ENCODE measurements around the gene PRPF40A. TPM values are rescaled to one million over a fixed set of nuclear protein-coding genes. Genes with fewer than 3 reads are reported as not detected.
"Not testable (repeated sequence)": the region's sequence is repeated elsewhere in the genome, so short reads cannot be mapped to it uniquely, and the experiment has no call there.

Gene PRPF40A
- total and polyA plus RNA-seq, 8 donors: 8.7 to 44.7 (median 26.1) TPM

DNA sequence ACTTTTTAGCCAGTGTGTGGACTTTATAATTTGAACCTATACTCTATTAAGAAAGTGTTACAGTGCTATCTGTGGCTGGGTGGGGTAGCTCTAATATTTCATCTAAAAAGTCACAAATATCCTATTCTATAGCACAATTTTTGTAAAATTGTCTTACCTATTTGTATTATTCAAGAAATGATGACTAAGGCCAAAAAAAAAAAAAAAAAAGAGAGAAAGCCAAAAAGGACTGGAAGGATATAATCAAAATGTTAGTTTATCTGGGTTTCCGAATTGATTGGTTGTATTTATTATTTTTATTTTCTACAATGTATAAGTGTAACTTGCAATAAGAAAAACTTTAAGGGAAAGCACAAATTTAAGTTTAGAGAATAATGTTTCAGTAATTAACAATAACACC is 6.7 kb upstream of the PRPF40A start:
- TF ChIP-seq, protein P1, sequence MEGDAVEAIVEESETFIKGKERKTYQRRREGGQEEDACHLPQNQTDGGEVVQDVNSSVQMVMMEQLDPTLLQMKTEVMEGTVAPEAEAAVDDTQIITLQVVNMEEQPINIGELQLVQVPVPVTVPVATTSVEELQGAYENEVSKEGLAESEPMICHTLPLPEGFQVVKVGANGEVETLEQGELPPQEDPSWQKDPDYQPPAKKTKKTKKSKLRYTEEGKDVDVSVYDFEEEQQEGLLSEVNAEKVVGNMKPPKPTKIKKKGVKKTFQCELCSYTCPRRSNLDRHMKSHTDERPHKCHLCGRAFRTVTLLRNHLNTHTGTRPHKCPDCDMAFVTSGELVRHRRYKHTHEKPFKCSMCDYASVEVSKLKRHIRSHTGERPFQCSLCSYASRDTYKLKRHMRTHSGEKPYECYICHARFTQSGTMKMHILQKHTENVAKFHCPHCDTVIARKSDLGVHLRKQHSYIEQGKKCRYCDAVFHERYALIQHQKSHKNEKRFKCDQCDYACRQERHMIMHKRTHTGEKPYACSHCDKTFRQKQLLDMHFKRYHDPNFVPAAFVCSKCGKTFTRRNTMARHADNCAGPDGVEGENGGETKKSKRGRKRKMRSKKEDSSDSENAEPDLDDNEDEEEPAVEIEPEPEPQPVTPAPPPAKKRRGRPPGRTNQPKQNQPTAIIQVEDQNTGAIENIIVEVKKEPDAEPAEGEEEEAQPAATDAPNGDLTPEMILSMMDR (IDR thresholded peaks at IDR 0.05): no peak
- FAIRE-seq (peak; percentile 37), DNase-seq (no peak), ATAC-seq (no peak)
- peaks cover 0 to 11% (median 0%) of the 10 kb centered on the region in 3 donors for H3K36me3 ChIP-seq
- H3K4me1 ChIP-seq: peaks cover 0 to 7% (median 6%) of the 10 kb centered on the region in 3 donors
- no peak overlapping the region for H3K4me3 ChIP-seq
- intact Hi-C loops (cut with DNase I): no loop called here
- no peak overlapping the region for H3K27ac ChIP-seq
- no peaks in the 10 kb centered on the region for H3K9me3 ChIP-seq
- no peaks in the 10 kb centered on the region for H3K27me3 ChIP-seq
- 81 to 100% methylated on average over 1 of the region's 1 CpG for WGBS, 2 donors

DNA sequence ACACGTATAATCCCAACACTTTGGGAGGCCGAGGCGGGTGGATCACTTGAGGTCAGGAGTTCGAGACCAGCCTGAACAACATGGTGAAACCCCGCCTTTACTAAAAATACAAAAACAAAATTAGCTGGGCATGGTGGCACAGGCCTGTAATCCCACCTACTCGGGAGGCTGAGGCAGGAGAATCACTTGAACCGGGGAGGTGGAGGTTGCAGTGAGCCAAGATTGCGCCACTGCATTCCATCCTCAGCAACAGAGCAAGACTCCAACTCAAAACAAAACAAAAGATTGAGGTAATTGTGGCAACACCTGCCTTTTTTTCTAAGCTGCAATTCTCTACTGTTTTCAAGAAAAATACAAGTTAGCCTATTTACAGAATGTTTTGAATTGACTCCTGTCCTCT is 5.4 kb upstream of the PRPF40A start:
- H3K4me3 ChIP-seq; ATAC-seq; DNase-seq; H3K27me3 ChIP-seq; H3K9me3 ChIP-seq; H3K27ac ChIP-seq; FAIRE-seq; intact Hi-C loops (cut with DNase I); H3K4me1 ChIP-seq: not testable (repeated sequence)
- 96 to 97% methylated on average over 8 of the region's 8 CpGs for WGBS, 2 donors
- H3K36me3 ChIP-seq: peaks cover 0 to 11% (median 0%) of the 10 kb centered on the region in 3 donors

DNA sequence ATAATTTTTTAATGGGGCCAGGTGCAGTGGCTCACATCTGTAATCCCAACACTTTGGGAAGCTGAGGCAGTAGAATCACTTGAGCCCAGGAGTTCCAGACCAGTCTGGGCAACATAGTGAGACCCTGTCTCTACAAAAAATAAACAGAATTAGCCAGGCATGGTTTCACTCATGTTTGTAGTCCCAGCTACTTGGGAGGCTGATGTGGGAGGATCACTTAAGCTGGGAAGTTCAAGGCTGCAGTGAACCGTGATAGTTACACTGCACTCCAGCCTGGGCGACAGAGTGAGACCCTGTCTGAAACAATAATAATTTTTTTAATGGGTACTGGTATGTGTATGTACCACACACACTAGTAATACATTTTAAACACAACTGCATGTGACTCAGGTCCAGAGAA is 3.5 kb upstream of the PRPF40A start:
- WGBS, 2 donors: 84 to 85% methylated on average over 2 of the region's 2 CpGs
- no peak for FAIRE-seq
- Histone ChIP-seq H3K4me1 (peaks cover 7 to 15% (median 12%) of the 10 kb centered on the region in 3 donors), H3K27me3 (no peaks in the 10 kb centered on the region), H3K9me3 (no peaks in the 10 kb centered on the region), H3K36me3 (peaks cover 0 to 11% (median 0%) of the 10 kb centered on the region in 3 donors), H3K4me3 (no peak overlapping the region), H3K27ac (no peak overlapping the region)
- ATAC-seq: no peak
- no peak for DNase-seq
- TF ChIP-seq, protein P1 (IDR thresholded peaks at IDR 0.05): no peak
- intact Hi-C loops (cut with DNase I): no loop called here

DNA sequence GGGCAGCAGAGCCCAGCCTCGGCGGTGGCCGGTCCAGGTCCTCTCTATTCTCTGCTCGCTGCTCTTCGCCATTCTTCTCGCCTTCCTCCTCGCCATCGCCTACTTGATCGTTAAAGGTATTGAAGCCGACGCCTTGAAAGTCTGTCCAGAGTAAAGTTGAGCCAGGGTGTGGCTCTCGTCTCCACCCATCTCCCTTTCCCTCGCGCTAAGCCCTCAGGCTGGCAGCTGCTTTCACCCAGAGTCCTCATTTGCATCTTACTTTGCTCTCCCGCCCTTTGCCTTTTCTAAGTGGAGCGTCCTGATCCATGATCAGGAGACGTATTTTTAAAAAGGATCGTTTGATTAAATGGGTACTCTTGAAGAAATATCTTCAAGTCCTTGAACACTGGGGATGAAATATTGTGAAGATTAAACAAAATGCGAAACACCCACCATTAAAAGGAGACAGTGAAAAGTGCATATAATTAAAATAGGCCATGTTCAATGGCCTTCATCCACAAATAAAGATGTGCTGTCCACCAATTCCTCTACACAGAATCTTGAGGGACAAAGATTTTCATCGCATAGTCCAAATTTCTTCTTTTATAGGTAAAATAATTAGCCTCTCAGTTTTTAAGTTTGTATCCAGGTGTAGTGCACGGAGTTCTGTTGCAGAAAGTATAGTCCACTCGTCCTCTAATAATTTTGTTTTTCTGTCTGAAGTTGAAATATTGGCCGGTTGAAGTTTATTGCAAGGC is 1.8 kb upstream of the PRPF40A start:
- WGBS, 2 donors: 2 to 3% methylated on average over 22 to 23 of the region's 23 CpGs
- Histone ChIP-seq H3K27ac (peak overlapping the region; percentile 95 to 99 (median 98)), H3K36me3 (peaks cover 0 to 5% (median 0%) of the 10 kb centered on the region in 3 donors), H3K9me3 (no peaks in the 10 kb centered on the region), H3K4me1 (peaks cover 7 to 21% (median 20%) of the 10 kb centered on the region in 3 donors), H3K4me3 (peak overlapping the region; percentile 62 to 96 (median 92)), H3K27me3 (no peaks in the 10 kb centered on the region)
- no peak for FAIRE-seq
- intact Hi-C loops (cut with DNase I): no loop called here
- TF ChIP-seq, protein P1 (IDR thresholded peaks at IDR 0.05): no peak
- DNase-seq: no peak
- ATAC-seq: peak in 2 of 4 donors; percentile 1 to 3

DNA sequence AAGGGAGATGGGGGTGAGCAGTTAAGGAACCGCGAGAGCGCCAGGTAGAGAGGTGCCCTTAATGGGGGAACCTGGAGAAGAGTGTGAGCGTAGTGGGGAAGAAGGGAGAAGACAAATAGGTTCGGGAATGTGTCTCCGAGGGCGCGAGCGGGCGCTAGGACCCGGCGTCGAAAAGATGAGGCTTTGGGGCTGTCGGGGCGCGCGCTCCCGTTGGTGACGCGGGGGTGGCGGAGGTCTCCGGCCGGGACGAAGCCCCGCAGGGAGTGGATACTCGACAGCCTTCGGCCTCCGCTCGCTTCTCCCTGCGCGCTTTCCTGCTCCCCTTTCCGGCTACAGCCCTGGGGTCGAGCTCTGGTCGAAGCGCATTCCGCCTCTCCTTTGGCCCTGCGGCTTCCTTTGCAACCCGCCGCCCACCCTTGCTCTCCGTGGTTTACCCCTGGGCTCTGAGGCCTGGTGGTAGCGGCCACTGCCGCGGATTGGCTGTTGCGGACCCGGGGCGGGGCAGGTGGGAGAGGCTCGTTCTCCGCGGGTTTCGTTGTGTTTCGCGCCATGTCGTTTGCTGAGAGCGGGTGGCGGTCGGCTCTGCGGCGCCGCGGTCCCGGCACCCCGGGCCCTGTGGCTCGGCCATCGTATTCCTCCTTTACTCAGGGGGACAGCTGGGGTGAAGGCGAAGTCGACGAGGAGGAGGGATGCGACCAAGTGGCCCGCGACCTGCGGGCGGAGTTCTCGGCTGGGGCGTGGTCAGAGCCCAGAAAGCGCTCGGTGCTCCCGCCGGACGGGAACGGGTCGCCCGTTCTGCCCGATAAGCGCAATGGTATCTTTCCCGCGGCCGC is 1.0 kb upstream of the PRPF40A start, which contains the start of gene ARL6IP6:
ARL6IP6 (plus strand) TSS at position 545 of the 833 bp plus-strand sequence; CDS start at position 550, 5 bp downstream.
- ATAC-seq (peak; percentile 84 to 92 (median 86)), FAIRE-seq (no peak), DNase-seq (peak; percentile 88 to 93 (median 91))
- Histone ChIP-seq H3K4me1 (peaks cover 7 to 21% (median 20%) of the 10 kb centered on the region in 3 donors), H3K27me3 (no peaks in the 10 kb centered on the region), H3K4me3 (peak within 1 kb of the TSS; percentile 62 to 96 (median 92)), H3K27ac (peak within 1 kb of the TSS; percentile 95 to 99 (median 98)), H3K36me3 (peaks cover 0 to 5% (median 0%) of the 10 kb centered on the region in 3 donors), H3K9me3 (no peaks in the 10 kb centered on the region)
- intact Hi-C loops (cut with DNase I): no loop called here
- TF ChIP-seq, protein P1 (IDR thresholded peaks at IDR 0.05): no peak
- 0% methylated on average over 70 to 87 of the region's 87 CpGs for WGBS, 2 donors
